ENCODE measurements around the gene RABL6.
"Not testable (repeated sequence)": the region's sequence is repeated elsewhere in the genome, so short reads cannot be mapped to it uniquely, and the experiment has no call there.

DNA sequence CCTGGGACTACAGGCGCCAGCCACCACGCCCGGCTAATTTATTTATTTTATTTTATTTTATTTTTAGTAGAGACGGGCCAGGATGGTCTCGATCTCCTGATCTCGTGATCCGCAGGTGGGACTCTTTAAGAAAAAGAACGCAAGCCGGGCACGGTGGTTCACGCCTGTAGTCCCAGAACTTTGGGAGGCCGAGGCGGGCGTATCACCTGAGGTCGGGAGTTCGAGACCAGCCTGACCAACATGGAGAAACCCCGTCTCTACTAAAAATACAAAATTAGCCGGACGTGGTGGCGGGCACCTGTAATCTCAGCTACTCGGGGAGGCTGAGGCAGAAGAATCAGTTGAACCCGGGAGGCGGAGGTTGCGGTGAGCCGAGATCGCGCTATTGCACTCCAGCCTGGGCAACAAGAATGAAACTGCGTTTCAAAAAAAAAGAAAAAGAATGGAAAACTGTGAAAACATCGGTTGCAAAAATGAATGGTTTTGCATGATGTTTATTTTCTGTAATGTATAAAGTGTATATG, 59.2 kb downstream of the RABL6 start:
- TF ChIP-seq PATZ1 (CRISPR knock-in tag; IDR thresholded peaks at IDR 0.05; ENCODE audit: borderline replicate concordance); CSDC2 (CRISPR knock-in tag; IDR thresholded peaks at IDR 0.05); TOX (CRISPR knock-in tag; IDR thresholded peaks at IDR 0.05; ENCODE audit: borderline replicate concordance); ZFP30 (CRISPR knock-in tag; IDR thresholded peaks at IDR 0.05): not testable (repeated sequence)

Measured in SK-N-SH treated with all-trans-retinoic acid at 6 μM for 48 hours (cell line).